Memory B cell (primary cell): Measurements from ENCODE around the gene ZXDC.

Source experiments
- ATAC-seq: fragments of 150-1000 bp; cut with Tn5 transposase; 2 replicates; pipeline ENCODE4 v1.10.0; 2021; ENCODE audit warnings: low read depth, mild to moderate bottlenecking, moderate library complexity
- DNase-seq, 2 donors: peaks; one replicate each; pipeline ENCODE4 v3.0.0; 2022; ENCODE audit warnings: low spot score in 2 of 2
- H3K27ac Mint-ChIP-seq: one replicate; pipeline ENCODE4 v1.8.0; 2022; ENCODE audit warnings: mild to moderate bottlenecking, moderate library complexity, mixed read lengths
- H3K27me3 Mint-ChIP-seq: one replicate; pipeline ENCODE4 v1.8.0; 2022; ENCODE audit warnings: mixed read lengths
- H3K36me3 Mint-ChIP-seq: one replicate; pipeline ENCODE4 v1.8.0; 2022; ENCODE audit warnings: mild to moderate bottlenecking, mixed read lengths
- H3K4me1 Mint-ChIP-seq: one replicate; pipeline ENCODE4 v1.8.0; 2022; ENCODE audit warnings: mixed read lengths
- H3K4me3 Mint-ChIP-seq: one replicate; pipeline ENCODE4 v1.8.0; 2022; ENCODE audit warnings: mild to moderate bottlenecking, moderate library complexity, mixed read lengths
- H3K9me3 Mint-ChIP-seq: one replicate; pipeline ENCODE4 v1.8.0; 2022; ENCODE audit warnings: mixed read lengths

ZXDC gene

GRCh38 chr3:126488886-126489569 lies 13.3 kb upstream of the ZXDC start:
- Mint-ChIP-seq H3K9me3 (no peaks in the 10 kb centered on the region), H3K4me1 (peaks cover 9% of the 10 kb centered on the region), H3K36me3 (no peaks in the 10 kb centered on the region), H3K27ac (no peak overlapping the region), H3K4me3 (no peak overlapping the region), H3K27me3 (peaks cover 3% of the 10 kb centered on the region)
- ATAC-seq (no peak), DNase-seq (no peak)

GRCh38 chr3:126488185-126488584 lies 12.5 kb upstream of the ZXDC start:
- Mint-ChIP-seq H3K27me3 (peaks cover 3% of the 10 kb centered on the region), H3K4me3 (no peak overlapping the region), H3K27ac (no peak overlapping the region), H3K36me3 (no peaks in the 10 kb centered on the region), H3K4me1 (peaks cover 6% of the 10 kb centered on the region), H3K9me3 (no peaks in the 10 kb centered on the region)
- ATAC-seq (no peak), DNase-seq (no peak)

- Mint-ChIP-seq H3K27me3 (peaks cover 3% of the 10 kb centered on the region), H3K4me1 (peaks cover 6% of the 10 kb centered on the region), H3K27ac (no peak overlapping the region), H3K4me3 (no peak overlapping the region), H3K36me3 (no peaks in the 10 kb centered on the region), H3K9me3 (no peaks in the 10 kb centered on the region)
- DNase-seq (no peak), ATAC-seq (no peak)
Measured at GRCh38 chr3:126487151-126487771, 11.6 kb upstream of the ZXDC start.

- Mint-ChIP-seq H3K36me3 (no peaks in the 10 kb centered on the region), H3K9me3 (no peaks in the 10 kb centered on the region), H3K4me1 (peaks cover 6% of the 10 kb centered on the region), H3K27ac (no peak overlapping the region), H3K4me3 (no peak overlapping the region), H3K27me3 (peaks cover 3% of the 10 kb centered on the region)
- ATAC-seq (no peak), DNase-seq (no peak)
Measured at GRCh38 chr3:126486360-126486847, 10.7 kb upstream of the ZXDC start.

- Mint-ChIP-seq H3K27ac (no peak overlapping the region), H3K36me3 (no peaks in the 10 kb centered on the region), H3K4me1 (peaks cover 6% of the 10 kb centered on the region), H3K9me3 (no peaks in the 10 kb centered on the region), H3K4me3 (no peak overlapping the region), H3K27me3 (peaks cover 3% of the 10 kb centered on the region)
- DNase-seq (no peak), ATAC-seq (no peak)
Measured at GRCh38 chr3:126485956-126486355, 10.3 kb upstream of the ZXDC start.

- Mint-ChIP-seq H3K4me3 (no peak overlapping the region), H3K27ac (no peak overlapping the region), H3K4me1 (peaks cover 6% of the 10 kb centered on the region), H3K36me3 (no peaks in the 10 kb centered on the region), H3K9me3 (no peaks in the 10 kb centered on the region), H3K27me3 (peaks cover 3% of the 10 kb centered on the region)
- ATAC-seq (no peak), DNase-seq (no peak)
Measured at GRCh38 chr3:126485176-126485897, 9.6 kb upstream of the ZXDC start.

GRCh38 chr3:126484662-126485061 lies 9.0 kb upstream of the ZXDC start:
- H3K4me1 Mint-ChIP-seq: peaks cover 6% of the 10 kb centered on the region
- peaks cover 3% of the 10 kb centered on the region for H3K27me3 Mint-ChIP-seq

GRCh38 chr3:126484148-126484547 lies 8.5 kb upstream of the ZXDC start:
- no peak overlapping the region for H3K4me3 Mint-ChIP-seq
- H3K36me3 Mint-ChIP-seq: no peaks in the 10 kb centered on the region
- ATAC-seq (no peak), DNase-seq (no peak)
- H3K9me3 Mint-ChIP-seq: no peaks in the 10 kb centered on the region
- no peak overlapping the region for H3K27ac Mint-ChIP-seq
- H3K4me1 Mint-ChIP-seq: peaks cover 6% of the 10 kb centered on the region
- peaks cover 3% of the 10 kb centered on the region for H3K27me3 Mint-ChIP-seq

More at GRCh38 chr3:126484662-126485061, 9.0 kb upstream of the ZXDC start:
- ATAC-seq (no peak), DNase-seq (no peak)
- no peaks in the 10 kb centered on the region for H3K36me3 Mint-ChIP-seq
- H3K4me3 Mint-ChIP-seq: no peak overlapping the region
- H3K9me3 Mint-ChIP-seq: no peaks in the 10 kb centered on the region
- no peak overlapping the region for H3K27ac Mint-ChIP-seq

GRCh38 chr3:126483321-126483761 lies 7.7 kb upstream of the ZXDC start:
- no peak overlapping the region for H3K27ac Mint-ChIP-seq
- no peak for ATAC-seq
- DNase-seq: no peak
- H3K4me1 Mint-ChIP-seq: peaks cover 6% of the 10 kb centered on the region
- no peak overlapping the region for H3K4me3 Mint-ChIP-seq
- H3K36me3 Mint-ChIP-seq: no peaks in the 10 kb centered on the region
- peaks cover 3% of the 10 kb centered on the region for H3K27me3 Mint-ChIP-seq
- H3K9me3 Mint-ChIP-seq: no peaks in the 10 kb centered on the region

- Mint-ChIP-seq H3K4me3 (no peak overlapping the region), H3K9me3 (no peaks in the 10 kb centered on the region)
Measured at GRCh38 chr3:126482503-126483255, 7.0 kb upstream of the ZXDC start.

GRCh38 chr3:126481808-126482502 lies 6.3 kb upstream of the ZXDC start:
- H3K4me3 Mint-ChIP-seq: no peak overlapping the region
- no peak for ATAC-seq
- H3K27ac Mint-ChIP-seq: no peak overlapping the region
- H3K4me1 Mint-ChIP-seq: peaks cover 5% of the 10 kb centered on the region
- no peaks in the 10 kb centered on the region for H3K9me3 Mint-ChIP-seq
- H3K36me3 Mint-ChIP-seq: no peaks in the 10 kb centered on the region
- DNase-seq: no peak
- peaks cover 3% of the 10 kb centered on the region for H3K27me3 Mint-ChIP-seq

More at GRCh38 chr3:126482503-126483255, 7.0 kb upstream of the ZXDC start:
- Mint-ChIP-seq H3K4me1 (peaks cover 6% of the 10 kb centered on the region), H3K27me3 (peaks cover 3% of the 10 kb centered on the region), H3K36me3 (no peaks in the 10 kb centered on the region), H3K27ac (no peak overlapping the region)
- DNase-seq (no peak), ATAC-seq (no peak)

GRCh38 chr3:126480861-126481260 lies 5.2 kb upstream of the ZXDC start:
- H3K27ac Mint-ChIP-seq: no peak overlapping the region
- H3K4me3 Mint-ChIP-seq: no peak overlapping the region
- H3K27me3 Mint-ChIP-seq: no peaks in the 10 kb centered on the region
- no peak for ATAC-seq
- no peaks in the 10 kb centered on the region for H3K36me3 Mint-ChIP-seq
- no peak for DNase-seq
- H3K9me3 Mint-ChIP-seq: no peaks in the 10 kb centered on the region
- H3K4me1 Mint-ChIP-seq: peaks cover 7% of the 10 kb centered on the region

- Mint-ChIP-seq H3K36me3 (no peaks in the 10 kb centered on the region), H3K27ac (no peak overlapping the region), H3K4me3 (no peak overlapping the region), H3K4me1 (peaks cover 7% of the 10 kb centered on the region), H3K27me3 (no peaks in the 10 kb centered on the region), H3K9me3 (no peaks in the 10 kb centered on the region)
- ATAC-seq (no peak), DNase-seq (no peak)
Measured at GRCh38 chr3:126480206-126480605, 4.5 kb upstream of the ZXDC start.
